ENCODE data around the gene CEBPG.

Gene CEBPG

DNA sequence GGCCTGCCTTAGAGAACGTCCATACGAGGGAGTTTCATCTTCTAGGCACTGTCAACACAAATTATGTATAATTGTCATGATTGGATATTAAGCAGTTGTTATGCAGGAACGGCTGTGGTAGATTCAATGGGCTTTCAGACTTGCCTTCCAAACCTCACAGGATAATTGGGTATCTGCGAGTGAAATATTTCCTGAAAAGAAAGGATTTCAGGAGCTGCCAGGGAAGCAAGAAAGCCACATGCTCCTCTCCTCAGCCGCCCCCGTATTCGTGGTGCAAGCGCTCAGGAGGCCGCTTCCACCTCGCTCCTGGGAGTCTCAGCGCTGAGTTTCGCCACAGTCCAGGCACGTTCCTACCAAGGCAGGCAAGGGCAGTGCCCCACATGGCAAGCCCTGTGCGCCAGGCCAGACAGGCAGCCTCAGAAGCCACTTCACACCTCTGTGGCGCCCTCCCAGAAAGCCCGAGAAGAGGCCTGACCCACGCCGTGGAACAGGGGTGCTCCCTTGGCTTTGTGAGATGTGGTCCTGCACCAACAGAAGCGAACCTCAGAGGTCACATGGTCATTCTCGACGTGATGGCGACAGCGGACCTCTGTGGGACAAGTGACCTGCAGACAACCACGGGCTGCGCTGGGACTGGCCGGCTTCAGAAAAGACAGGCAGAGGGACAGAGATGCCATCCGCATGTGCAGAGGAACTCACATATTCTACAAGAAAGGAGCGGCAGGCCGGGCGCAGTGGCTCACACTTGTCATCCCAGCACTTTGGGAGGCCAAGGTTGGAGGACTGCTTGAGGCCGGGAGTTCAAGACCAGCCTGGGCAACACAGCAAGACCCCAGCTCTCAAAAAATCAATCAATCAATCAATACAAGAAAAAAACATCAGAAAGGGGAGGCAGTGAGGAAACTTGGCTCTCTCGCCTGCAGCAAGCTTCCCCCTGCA is 41.4 kb downstream of the CEBPG start:
- no peak for DNase-seq (ENCODE audit: low read depth in 1 of 2, low spot score in 1 of 2)
- no peaks in the 10 kb centered on the region for H3K27me3 ChIP-seq (ENCODE audit: insufficient read depth, poor library complexity, severe bottlenecking)
- TF ChIP-seq, protein P1, sequence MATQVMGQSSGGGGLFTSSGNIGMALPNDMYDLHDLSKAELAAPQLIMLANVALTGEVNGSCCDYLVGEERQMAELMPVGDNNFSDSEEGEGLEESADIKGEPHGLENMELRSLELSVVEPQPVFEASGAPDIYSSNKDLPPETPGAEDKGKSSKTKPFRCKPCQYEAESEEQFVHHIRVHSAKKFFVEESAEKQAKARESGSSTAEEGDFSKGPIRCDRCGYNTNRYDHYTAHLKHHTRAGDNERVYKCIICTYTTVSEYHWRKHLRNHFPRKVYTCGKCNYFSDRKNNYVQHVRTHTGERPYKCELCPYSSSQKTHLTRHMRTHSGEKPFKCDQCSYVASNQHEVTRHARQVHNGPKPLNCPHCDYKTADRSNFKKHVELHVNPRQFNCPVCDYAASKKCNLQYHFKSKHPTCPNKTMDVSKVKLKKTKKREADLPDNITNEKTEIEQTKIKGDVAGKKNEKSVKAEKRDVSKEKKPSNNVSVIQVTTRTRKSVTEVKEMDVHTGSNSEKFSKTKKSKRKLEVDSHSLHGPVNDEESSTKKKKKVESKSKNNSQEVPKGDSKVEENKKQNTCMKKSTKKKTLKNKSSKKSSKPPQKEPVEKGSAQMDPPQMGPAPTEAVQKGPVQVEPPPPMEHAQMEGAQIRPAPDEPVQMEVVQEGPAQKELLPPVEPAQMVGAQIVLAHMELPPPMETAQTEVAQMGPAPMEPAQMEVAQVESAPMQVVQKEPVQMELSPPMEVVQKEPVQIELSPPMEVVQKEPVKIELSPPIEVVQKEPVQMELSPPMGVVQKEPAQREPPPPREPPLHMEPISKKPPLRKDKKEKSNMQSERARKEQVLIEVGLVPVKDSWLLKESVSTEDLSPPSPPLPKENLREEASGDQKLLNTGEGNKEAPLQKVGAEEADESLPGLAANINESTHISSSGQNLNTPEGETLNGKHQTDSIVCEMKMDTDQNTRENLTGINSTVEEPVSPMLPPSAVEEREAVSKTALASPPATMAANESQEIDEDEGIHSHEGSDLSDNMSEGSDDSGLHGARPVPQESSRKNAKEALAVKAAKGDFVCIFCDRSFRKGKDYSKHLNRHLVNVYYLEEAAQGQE (IDR thresholded peaks at IDR 0.05; ENCODE audit: insufficient replicate concordance, low read depth): no peak
- H3K27ac ChIP-seq (replicated peaks): no peak overlapping the region
- H3K4me3 ChIP-seq (replicated peaks; ENCODE audit: insufficient read depth, low read length): no peak overlapping the region

DNA sequence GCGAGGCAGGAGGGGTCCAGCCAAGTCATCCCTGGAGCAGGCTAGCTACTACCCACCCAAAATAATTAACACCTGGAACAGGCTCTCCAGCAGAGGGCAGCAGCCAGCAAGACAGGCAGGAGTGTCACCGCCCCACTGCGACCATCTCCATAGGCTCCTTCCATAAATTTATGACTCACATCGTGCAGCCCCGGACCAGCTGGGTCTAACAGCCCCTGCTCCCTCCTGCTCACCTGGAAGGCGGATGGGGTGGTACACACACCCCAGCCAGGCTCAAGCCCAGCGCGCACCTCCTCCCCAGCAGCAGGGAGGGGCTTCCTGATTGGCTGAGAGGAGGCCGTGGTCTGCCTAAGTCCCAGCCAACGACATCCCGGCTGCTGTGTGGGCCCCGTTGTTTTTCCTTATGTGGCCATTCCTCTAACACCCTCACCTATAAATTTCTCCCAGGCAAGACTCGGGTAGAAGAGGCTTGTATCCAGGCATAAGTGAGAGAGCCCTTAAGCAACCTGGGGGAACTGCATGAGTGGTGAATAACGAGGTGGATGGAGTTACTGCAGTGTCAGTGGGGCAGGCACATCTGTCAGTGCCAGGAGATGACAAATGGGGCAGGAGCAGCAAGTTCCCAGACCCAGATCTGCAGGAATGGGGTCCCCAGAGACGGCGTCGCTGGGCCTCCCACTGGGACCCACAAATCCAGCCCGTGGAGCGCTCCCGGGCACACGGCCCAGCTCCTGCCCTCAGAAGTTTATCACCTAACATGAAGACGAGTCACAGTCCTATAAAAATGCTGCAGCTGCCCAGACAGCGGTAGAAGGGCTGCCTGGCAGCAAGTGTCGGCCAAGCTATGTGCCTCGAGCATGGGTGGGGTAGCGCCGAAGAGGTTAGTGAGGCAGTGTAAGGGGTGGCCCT is 43.1 kb downstream of the CEBPG start:
- H3K4me3 ChIP-seq (replicated peaks; ENCODE audit: insufficient read depth, low read length): no peak overlapping the region
- TF ChIP-seq, protein P2, sequence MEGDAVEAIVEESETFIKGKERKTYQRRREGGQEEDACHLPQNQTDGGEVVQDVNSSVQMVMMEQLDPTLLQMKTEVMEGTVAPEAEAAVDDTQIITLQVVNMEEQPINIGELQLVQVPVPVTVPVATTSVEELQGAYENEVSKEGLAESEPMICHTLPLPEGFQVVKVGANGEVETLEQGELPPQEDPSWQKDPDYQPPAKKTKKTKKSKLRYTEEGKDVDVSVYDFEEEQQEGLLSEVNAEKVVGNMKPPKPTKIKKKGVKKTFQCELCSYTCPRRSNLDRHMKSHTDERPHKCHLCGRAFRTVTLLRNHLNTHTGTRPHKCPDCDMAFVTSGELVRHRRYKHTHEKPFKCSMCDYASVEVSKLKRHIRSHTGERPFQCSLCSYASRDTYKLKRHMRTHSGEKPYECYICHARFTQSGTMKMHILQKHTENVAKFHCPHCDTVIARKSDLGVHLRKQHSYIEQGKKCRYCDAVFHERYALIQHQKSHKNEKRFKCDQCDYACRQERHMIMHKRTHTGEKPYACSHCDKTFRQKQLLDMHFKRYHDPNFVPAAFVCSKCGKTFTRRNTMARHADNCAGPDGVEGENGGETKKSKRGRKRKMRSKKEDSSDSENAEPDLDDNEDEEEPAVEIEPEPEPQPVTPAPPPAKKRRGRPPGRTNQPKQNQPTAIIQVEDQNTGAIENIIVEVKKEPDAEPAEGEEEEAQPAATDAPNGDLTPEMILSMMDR (IDR thresholded peaks at IDR 0.05; ENCODE audit: insufficient read depth, low read length): peak; percentile 86
- TF ChIP-seq, protein P1 (IDR thresholded peaks at IDR 0.05; ENCODE audit: insufficient replicate concordance, low read depth): no peak
- peak; percentile 41 to 77 for DNase-seq (ENCODE audit: low read depth in 1 of 2, low spot score in 1 of 2)

DNA sequence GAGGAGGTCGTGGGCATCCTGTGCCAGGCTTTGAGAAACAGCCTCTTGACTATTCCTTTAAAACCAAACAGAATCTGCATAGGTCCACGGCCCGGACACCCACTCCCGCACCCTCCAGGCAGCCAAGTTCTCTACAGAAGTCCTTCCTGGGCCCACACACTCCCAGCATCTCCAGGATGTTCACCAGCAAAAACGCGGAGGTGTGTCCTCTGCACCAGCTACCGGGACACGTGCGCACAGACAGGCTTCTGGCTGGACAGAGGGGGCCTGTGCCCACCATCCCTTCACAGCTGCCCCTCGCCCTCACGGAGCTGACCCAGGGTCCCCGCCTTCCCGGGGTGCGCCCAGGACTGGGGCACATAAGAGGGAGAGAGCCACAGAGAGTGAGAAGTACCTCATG is 44.2 kb downstream of the CEBPG start:
- Histone ChIP-seq H3K4me3 (replicated peaks; ENCODE audit: insufficient read depth, low read length) (no peak overlapping the region), H3K27me3 (ENCODE audit: insufficient read depth, poor library complexity, severe bottlenecking) (no peaks in the 10 kb centered on the region), H3K27ac (replicated peaks) (no peak overlapping the region)
- DNase-seq (ENCODE audit: low read depth in 1 of 2, low spot score in 1 of 2): no peak
- TF ChIP-seq SPI1 (IDR thresholded peaks at IDR 0.05; ENCODE audit: borderline replicate concordance, low read depth): no peak
- TF ChIP-seq GABPA (IDR thresholded peaks at IDR 0.05; ENCODE audit: low read depth): no peak
- no peak for TF ChIP-seq POLR2AphosphoS5 (IDR thresholded peaks at IDR 0.05; ENCODE audit: low read depth)
- TF ChIP-seq, protein P1 (IDR thresholded peaks at IDR 0.05; ENCODE audit: insufficient replicate concordance, low read depth): no peak
- TF ChIP-seq, protein P2 (IDR thresholded peaks at IDR 0.05; ENCODE audit: insufficient read depth, low read length): no peak

More for the DNA sequence above, 43.1 kb downstream of the CEBPG start:
- Histone ChIP-seq H3K27ac (replicated peaks) (no peak overlapping the region), H3K27me3 (ENCODE audit: insufficient read depth, poor library complexity, severe bottlenecking) (no peaks in the 10 kb centered on the region)
